GM18873 (cell line): ENCODE data around the gene TSPYL2.

ENCODE experiments used
- ATAC-seq: cut with Tn5 transposase; IDR thresholded peaks from one replicate; pipeline ENCODE4 v1.9.1; 2021; ENCODE audit warnings: mild to moderate bottlenecking, moderate library complexity, moderate number of reproducible peaks; ENCODE audit not compliant: unreplicated experiment, low FRiP score

TSPYL2 gene

DNA sequence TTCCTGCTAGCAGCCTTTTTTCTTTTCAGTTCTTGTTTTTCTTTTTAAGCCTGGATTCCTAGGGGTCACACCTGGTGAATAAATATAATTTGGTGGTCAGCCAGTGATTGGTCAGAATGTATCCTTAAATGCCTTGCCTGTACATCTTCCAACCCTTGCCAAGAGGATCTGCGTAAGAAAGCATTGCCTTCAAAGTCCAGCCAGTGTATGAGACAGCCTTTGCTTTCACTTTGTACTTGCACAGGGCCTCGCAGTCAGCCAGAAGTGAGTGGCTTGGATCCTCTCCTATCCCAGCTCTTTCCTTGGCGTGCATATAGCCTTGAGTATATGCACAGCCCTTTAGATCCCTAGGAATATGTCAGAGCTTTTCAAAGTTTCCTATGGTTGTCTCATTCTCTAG lies 33.9 kb downstream of the TSPYL2 start:
- no peak for ATAC-seq

DNA sequence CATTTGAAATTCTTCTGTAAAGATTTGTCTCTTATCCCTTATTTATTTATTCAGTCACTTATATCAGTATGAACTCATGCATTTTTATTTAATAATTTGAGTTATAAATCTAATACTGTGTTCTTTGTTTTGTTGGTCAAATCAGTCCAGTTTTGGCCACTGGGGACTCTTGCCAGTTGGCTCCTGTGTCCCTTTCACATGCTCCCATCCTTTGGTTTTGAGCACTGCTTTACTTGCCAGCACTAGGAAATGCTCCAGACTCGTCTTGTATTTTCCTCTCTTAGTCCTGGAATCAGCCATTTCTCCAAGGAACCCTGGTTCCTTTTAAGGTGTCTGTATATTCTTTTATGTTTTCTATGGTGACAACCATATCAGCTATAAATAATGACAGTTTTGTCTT lies 39.8 kb downstream of the TSPYL2 start:
- no peak for ATAC-seq

DNA sequence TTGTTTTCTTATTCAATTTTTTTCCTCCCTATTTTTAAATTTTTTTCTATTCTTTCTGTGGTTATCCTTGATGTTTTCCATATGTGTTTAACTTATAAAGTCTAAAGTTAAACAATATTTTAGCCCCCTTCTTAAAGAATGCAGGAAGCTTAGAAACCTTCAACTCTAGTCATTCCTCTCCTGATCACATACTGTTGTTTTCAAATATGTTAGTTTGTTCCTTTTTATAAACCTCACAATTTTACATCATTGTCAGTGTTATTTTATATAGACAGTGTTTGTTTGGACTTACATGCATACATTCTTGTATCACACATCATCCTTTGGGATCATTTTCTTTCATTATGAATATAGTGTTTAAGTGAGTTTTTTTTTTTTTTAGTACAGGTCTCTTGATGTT lies 43.3 kb downstream of the TSPYL2 start:
- no peak for ATAC-seq

DNA sequence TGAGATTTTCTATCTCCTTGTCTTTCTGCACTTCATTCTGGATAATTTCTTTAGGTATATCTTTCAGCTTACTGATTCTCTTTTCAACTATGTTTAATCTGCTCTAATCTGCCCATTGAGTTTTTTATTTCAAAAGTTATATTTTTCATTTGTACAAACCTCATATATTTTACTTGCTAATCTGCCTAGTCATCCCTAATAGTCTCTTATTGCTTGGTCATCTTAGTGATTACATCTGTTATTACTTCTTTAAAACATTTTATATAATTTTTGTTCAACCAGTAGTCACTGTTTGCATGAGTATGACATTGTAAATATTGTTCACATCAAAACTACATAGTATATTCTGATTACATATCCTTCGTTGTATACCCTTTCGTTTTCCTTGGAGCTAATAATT lies 44.2 kb downstream of the TSPYL2 start:
- no peak for ATAC-seq

DNA sequence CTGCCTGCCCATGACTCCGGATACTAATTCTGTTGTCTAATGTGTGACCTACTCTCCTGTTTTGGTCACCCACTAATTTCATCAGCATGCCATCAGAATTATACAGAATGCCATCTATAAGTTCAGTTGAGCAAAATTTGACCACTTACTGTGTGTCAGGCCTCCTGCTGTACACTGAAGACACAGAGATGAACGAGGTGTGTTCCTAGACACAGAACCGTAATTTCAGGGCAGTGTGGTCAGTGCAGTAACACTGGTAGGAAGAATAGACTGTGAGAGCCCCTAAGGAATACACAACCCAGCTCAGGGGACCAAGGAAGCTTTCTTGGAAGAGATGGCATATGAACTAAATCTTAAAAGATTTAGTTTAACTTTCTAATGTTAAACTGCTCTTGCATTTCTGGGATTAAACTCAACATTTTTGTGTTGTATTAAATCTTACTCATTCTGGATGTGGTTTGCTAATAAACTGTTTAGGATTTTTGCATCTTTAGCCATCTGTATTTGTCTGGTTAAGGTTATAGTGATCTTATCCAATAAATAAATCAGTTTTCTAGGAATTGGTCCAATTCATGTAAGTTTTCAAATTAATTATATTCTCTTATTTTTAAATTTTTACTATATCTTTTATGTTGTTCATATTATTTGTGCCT lies 46.1 kb downstream of the TSPYL2 start:
- no peak for ATAC-seq

DNA sequence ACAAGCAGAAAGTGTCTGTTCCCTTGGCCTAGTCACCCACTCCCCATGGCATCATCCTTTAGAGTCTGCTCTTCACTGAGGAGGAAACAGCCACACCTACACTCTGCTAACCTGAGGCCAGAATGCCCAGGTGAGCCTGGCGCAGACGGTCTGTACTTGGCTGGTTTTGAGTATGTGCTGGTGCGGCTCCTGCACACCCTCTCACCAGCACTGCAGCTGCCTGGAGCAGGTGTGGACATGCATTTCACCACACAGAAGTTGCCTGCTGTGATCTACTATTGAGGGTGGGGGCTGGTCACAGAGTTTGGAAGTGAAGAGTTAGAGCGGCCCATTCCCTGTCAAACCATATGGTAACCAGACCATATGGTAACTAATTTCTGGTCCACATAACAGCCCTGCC lies 51.2 kb downstream of the TSPYL2 start:
- no peak for ATAC-seq

DNA sequence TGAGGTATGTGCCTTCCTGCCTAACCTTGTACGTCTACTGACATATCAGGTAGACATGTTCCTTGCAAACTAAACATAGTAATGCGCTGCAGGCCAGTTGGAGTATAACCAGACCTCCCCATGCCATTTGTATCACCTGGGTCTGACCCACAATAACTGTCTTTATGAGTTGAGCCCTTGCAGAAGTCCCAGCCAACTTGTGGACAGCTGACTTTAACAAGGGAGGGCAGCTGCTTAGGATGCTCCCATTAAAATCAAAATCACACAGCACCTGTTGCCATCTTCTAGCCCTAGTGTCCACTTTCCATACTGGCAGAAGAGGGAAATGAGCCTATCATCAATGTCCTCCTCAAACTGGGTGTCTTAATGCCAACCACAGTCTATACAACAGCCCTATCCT lies 53.4 kb downstream of the TSPYL2 start:
- ATAC-seq = no peak
